ENCODE data around the gene SHC2. TPM values are rescaled to one million over a fixed set of nuclear protein-coding genes. Genes with fewer than 3 reads are reported as not detected.

SHC2 gene
- total RNA-seq, 1 experiment from 2014 or later = 1.1 TPM

GRCh38 chr19:419721-420515 lies 40.9 kb downstream of the SHC2 start:
- intact Hi-C loops (cut with micrococcal nuclease; ENCODE audit: unreplicated experiment) = no loop called here
- no TSS peak for BruUV-seq (replicated peaks)
- no peaks in the 10 kb centered on the region for H3K9me3 ChIP-seq (ENCODE audit: low read depth, low read length, poor library complexity, severe bottlenecking)
- ChIA-PET CTCF (no interaction called here), POLR2A (ENCODE audit: low non-redundant PET) (no interaction called here)
- H3K4me1 ChIP-seq (ENCODE audit: insufficient read depth, low read length, poor library complexity, severe bottlenecking) = no peaks in the 10 kb centered on the region
- H3K27me3 ChIP-seq (replicated peaks; ENCODE audit: insufficient read depth, low read depth, low read length, poor library complexity) = no peaks in the 10 kb centered on the region
- no peaks in the 10 kb centered on the region for H3K36me3 ChIP-seq (ENCODE audit: insufficient read depth, low read length, poor library complexity, severe bottlenecking)
- no peak for DNase-seq (ENCODE audit: low spot score)
- H3K27ac ChIP-seq (ENCODE audit: low read depth, low read length, poor library complexity, severe bottlenecking) = no peak overlapping the region
- H3K4me3 ChIP-seq (ENCODE audit: low read depth, low read length, poor library complexity, severe bottlenecking) = no peak overlapping the region
- TF ChIP-seq EZH2 (IDR thresholded peaks at IDR 0.05; ENCODE audit: borderline replicate concordance, low read depth, low read length, poor library complexity, severe bottlenecking) (no peak), CTCF (conservative IDR thresholded peaks at IDR 0.05; ENCODE audit: low read depth, low read length) (no peak)

- H3K4me1 ChIP-seq (ENCODE audit: insufficient read depth, low read length, poor library complexity, severe bottlenecking) = no peaks in the 10 kb centered on the region
- no peaks in the 10 kb centered on the region for H3K36me3 ChIP-seq (ENCODE audit: insufficient read depth, low read length, poor library complexity, severe bottlenecking)
- TF ChIP-seq CTCF (conservative IDR thresholded peaks at IDR 0.05; ENCODE audit: low read depth, low read length) (no peak), EZH2 (IDR thresholded peaks at IDR 0.05; ENCODE audit: borderline replicate concordance, low read depth, low read length, poor library complexity, severe bottlenecking) (no peak)
- ChIA-PET POLR2A (ENCODE audit: low non-redundant PET) (no interaction called here), CTCF (no interaction called here)
- intact Hi-C loops (cut with micrococcal nuclease; ENCODE audit: unreplicated experiment) = no loop called here
- no peak overlapping the region for H3K27ac ChIP-seq (ENCODE audit: low read depth, low read length, poor library complexity, severe bottlenecking)
- DNase-seq (ENCODE audit: low spot score) = no peak
- no peaks in the 10 kb centered on the region for H3K9me3 ChIP-seq (ENCODE audit: low read depth, low read length, poor library complexity, severe bottlenecking)
- no peaks in the 10 kb centered on the region for H3K27me3 ChIP-seq (replicated peaks; ENCODE audit: insufficient read depth, low read depth, low read length, poor library complexity)
- no TSS peak for BruUV-seq (replicated peaks)
- no peak overlapping the region for H3K4me3 ChIP-seq (ENCODE audit: low read depth, low read length, poor library complexity, severe bottlenecking)
Measured at GRCh38 chr19:418761-419671, 41.8 kb downstream of the SHC2 start.

GRCh38 chr19:416416-416815 lies 44.4 kb downstream of the SHC2 start:
- DNase-seq (ENCODE audit: low spot score) = no peak
- ChIA-PET POLR2A (ENCODE audit: low non-redundant PET) (no interaction called here), CTCF (no interaction called here)
- no peak overlapping the region for H3K4me3 ChIP-seq (ENCODE audit: low read depth, low read length, poor library complexity, severe bottlenecking)
- no peaks in the 10 kb centered on the region for H3K36me3 ChIP-seq (ENCODE audit: insufficient read depth, low read length, poor library complexity, severe bottlenecking)
- no peaks in the 10 kb centered on the region for H3K4me1 ChIP-seq (ENCODE audit: insufficient read depth, low read length, poor library complexity, severe bottlenecking)
- peaks cover 3% of the 10 kb centered on the region for H3K27me3 ChIP-seq (replicated peaks; ENCODE audit: insufficient read depth, low read depth, low read length, poor library complexity)
- no TSS peak for BruUV-seq (replicated peaks)
- no peaks in the 10 kb centered on the region for H3K9me3 ChIP-seq (ENCODE audit: low read depth, low read length, poor library complexity, severe bottlenecking)
- no peak overlapping the region for H3K27ac ChIP-seq (ENCODE audit: low read depth, low read length, poor library complexity, severe bottlenecking)
- intact Hi-C loops (cut with micrococcal nuclease; ENCODE audit: unreplicated experiment) = no loop called here
- TF ChIP-seq CTCF (conservative IDR thresholded peaks at IDR 0.05; ENCODE audit: low read depth, low read length) (no peak), EZH2 (IDR thresholded peaks at IDR 0.05; ENCODE audit: borderline replicate concordance, low read depth, low read length, poor library complexity, severe bottlenecking) (no peak)
